ENCODE data around the gene IQSEC1. TPM values are rescaled to one million over a fixed set of nuclear protein-coding genes. Genes with fewer than 3 reads are reported as not detected.

Gene IQSEC1
- total RNA-seq, 1 donor from 2014 or later: 37.2 TPM

- Mint-ChIP-seq H3K36me3 (ENCODE audit: low read depth) (no peaks in the 10 kb centered on the region), H3K27me3 (ENCODE audit: low read depth) (peaks cover 7% of the 10 kb centered on the region), H3K4me3 (ENCODE audit: unreplicated experiment) (no peak overlapping the region), H3K4me1 (ENCODE audit: low read depth) (peaks cover 8% of the 10 kb centered on the region), H3K27ac (ENCODE audit: unreplicated experiment) (no peak overlapping the region), H3K9me3 (ENCODE audit: low read depth) (peaks cover 5% of the 10 kb centered on the region)
- TF ChIP-seq CTCF (IDR thresholded peaks at IDR 0.05): no peak
- no peak for DNase-seq (ENCODE audit: low spot score)
These were observed 208.0 kb downstream of the IQSEC1 start for GRCh38 chr3:12865271-12865670.

- Mint-ChIP-seq H3K9me3 (ENCODE audit: low read depth) (peaks cover 5% of the 10 kb centered on the region), H3K4me1 (ENCODE audit: low read depth) (no peaks in the 10 kb centered on the region), H3K4me3 (ENCODE audit: unreplicated experiment) (no peak overlapping the region), H3K27ac (ENCODE audit: unreplicated experiment) (no peak overlapping the region), H3K27me3 (ENCODE audit: low read depth) (peaks cover 2% of the 10 kb centered on the region), H3K36me3 (ENCODE audit: low read depth) (no peaks in the 10 kb centered on the region)
- no peak for TF ChIP-seq CTCF (IDR thresholded peaks at IDR 0.05)
- no peak for DNase-seq (ENCODE audit: low spot score)
These were observed 210.8 kb downstream of the IQSEC1 start for GRCh38 chr3:12862387-12862786.

- DNase-seq (ENCODE audit: low spot score): no peak
- Mint-ChIP-seq H3K36me3 (ENCODE audit: low read depth) (no peaks in the 10 kb centered on the region), H3K9me3 (ENCODE audit: low read depth) (peaks cover 5% of the 10 kb centered on the region), H3K4me3 (ENCODE audit: unreplicated experiment) (no peak overlapping the region), H3K27ac (ENCODE audit: unreplicated experiment) (no peak overlapping the region), H3K4me1 (ENCODE audit: low read depth) (no peaks in the 10 kb centered on the region), H3K27me3 (ENCODE audit: low read depth) (peaks cover 2% of the 10 kb centered on the region)
- TF ChIP-seq CTCF (IDR thresholded peaks at IDR 0.05): no peak
These were observed 211.6 kb downstream of the IQSEC1 start for GRCh38 chr3:12861611-12862010.

GRCh38 chr3:12859840-12860239 lies 213.4 kb downstream of the IQSEC1 start:
- no peak overlapping the region for H3K4me3 Mint-ChIP-seq (ENCODE audit: unreplicated experiment)
- H3K27ac Mint-ChIP-seq (ENCODE audit: unreplicated experiment): no peak overlapping the region
- TF ChIP-seq CTCF (IDR thresholded peaks at IDR 0.05): no peak
- H3K27me3 Mint-ChIP-seq (ENCODE audit: low read depth): peaks cover 2% of the 10 kb centered on the region
- no peak for DNase-seq (ENCODE audit: low spot score)
- no peaks in the 10 kb centered on the region for H3K9me3 Mint-ChIP-seq (ENCODE audit: low read depth)
- no peaks in the 10 kb centered on the region for H3K36me3 Mint-ChIP-seq (ENCODE audit: low read depth)
- no peaks in the 10 kb centered on the region for H3K4me1 Mint-ChIP-seq (ENCODE audit: low read depth)

- peaks cover 9% of the 10 kb centered on the region for H3K27me3 Mint-ChIP-seq (ENCODE audit: low read depth)
- no peak overlapping the region for H3K4me3 Mint-ChIP-seq (ENCODE audit: unreplicated experiment)
- H3K9me3 Mint-ChIP-seq (ENCODE audit: low read depth): no peaks in the 10 kb centered on the region
- H3K27ac Mint-ChIP-seq (ENCODE audit: unreplicated experiment): no peak overlapping the region
- H3K4me1 Mint-ChIP-seq (ENCODE audit: low read depth): no peaks in the 10 kb centered on the region
- H3K36me3 Mint-ChIP-seq (ENCODE audit: low read depth): no peaks in the 10 kb centered on the region
- no peak for TF ChIP-seq CTCF (IDR thresholded peaks at IDR 0.05)
- DNase-seq (ENCODE audit: low spot score): no peak
These were observed 216.6 kb downstream of the IQSEC1 start for GRCh38 chr3:12856626-12857025.
